GM21526 (cell line): ENCODE measurements around the gene MUC21.
"Not testable (repeated sequence)": the region's sequence is repeated elsewhere in the genome, so short reads cannot be mapped to it uniquely, and the experiment has no call there.

Experiments used
- ATAC-seq: cut with Tn5 transposase; IDR thresholded peaks from one replicate; pipeline ENCODE4 v1.9.1; 2021; ENCODE audit warnings: moderate library complexity; ENCODE audit not compliant: unreplicated experiment, low FRiP score

The MUC21 gene

DNA sequence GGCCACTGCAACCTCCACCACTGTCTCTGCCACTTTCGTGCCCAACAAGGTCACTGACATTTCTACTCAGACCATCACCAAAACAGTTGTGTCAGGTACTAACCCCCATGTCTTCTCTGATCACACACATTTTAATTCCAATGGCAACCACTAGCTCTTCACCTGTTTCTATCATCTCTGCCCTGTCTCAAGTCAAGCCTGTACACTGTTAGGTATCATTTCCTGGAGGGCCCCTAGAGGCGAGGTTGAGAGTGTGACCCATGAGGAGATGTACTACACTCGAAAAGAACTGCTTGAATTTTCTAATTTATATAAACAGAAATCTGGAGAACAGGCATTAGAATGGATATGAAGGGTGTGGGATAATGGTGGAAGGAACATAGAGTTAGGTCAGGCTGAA lies 17.4 kb upstream of the MUC21 start:
- no peak for ATAC-seq

DNA sequence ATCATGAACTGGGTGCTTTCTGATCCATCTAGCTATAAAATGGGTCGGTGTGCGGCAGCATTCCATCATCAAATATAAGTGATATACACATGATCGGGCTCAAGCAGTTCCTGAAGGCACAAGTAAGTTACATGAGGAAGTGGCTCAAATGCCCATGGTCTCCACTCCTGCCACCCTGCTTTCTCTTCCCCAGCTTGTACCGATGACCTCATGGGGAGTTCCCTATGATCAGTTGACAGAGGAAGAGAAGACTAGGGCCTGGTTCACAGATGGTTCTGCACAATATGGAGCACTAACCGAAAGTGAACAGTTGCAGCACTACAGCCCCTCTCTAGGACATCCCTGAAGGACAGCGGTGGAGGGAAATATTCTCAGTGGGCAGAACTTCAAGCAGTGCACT lies 14.3 kb upstream of the MUC21 start:
- not testable (repeated sequence) for ATAC-seq

DNA sequence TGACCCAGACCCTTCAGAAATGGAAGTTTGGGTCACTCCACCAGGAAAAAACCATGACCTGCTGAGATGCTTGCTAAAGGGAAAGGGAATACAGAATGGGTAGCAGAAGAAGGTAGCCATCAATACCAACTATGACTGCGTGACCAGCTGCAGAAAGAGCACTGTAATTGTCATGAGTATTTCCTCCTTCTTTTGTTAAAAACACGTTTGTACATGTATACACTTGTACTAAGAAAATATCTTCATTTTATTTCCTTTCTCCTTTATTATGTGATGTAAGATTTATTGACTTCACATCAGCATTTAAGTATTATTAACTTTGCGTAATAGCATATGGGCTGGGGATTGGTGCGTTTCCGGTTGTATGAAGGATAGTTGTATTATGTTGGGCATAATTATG lies 12.6 kb upstream of the MUC21 start:
- no peak for ATAC-seq

DNA sequence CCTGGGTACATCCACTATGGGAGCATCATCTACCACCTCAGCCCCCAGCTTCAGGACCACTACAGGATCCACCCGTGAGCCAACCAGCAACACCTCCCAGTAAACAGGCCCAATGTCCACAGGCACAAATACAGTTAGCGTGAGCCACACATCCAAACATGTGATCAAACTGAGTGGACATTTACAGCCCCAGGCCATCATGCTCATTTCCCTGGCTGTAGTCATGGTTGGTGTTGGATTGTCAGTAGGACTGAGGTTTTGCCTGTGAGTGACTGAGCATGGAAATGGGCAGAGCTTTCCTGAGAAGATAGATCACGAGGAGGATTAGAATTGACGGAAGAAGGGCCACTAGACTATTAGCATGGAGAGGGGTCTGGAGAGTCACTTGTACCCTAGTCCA lies 10.7 kb upstream of the MUC21 start:
- ATAC-seq, result no peak

GRCh38 chr6:30974490-30975252 lies 8.8 kb upstream of the MUC21 start:
- no peak for ATAC-seq

- no peak for ATAC-seq
These were observed 4.4 kb upstream of the MUC21 start for GRCh38 chr6:30979141-30979540.

GRCh38 chr6:30979690-30980089 lies 3.8 kb upstream of the MUC21 start:
- no peak for ATAC-seq

- ATAC-seq, result no peak
These were observed 1.4 kb upstream of the MUC21 start for GRCh38 chr6:30981942-30982772.

DNA sequence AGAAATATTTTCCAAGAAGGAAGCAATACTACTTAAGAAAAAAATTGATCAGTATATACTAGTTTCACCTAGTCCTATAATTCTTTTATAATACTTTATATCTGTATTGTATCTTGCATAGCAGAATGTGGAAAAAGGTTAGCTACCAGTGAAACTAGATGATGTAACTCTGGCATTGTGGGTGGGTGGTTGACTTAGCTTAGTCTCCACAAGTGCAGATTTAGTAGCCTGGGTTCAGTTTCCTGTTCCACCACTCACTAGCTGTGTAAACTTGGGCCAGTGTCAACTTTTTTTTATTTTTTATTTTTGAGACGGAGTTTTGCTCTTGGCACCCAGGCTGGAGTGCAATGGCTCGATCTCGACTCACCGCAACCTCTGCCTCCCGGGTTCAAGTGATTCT lies 2.0 kb downstream of the MUC21 start:
- ATAC-seq, result no peak

- ATAC-seq, result no peak
These were observed 3.8 kb downstream of the MUC21 start for GRCh38 chr6:30987304-30987703.

GRCh38 chr6:30988209-30988825 lies 4.8 kb downstream of the MUC21 start:
- ATAC-seq, result no peak

DNA sequence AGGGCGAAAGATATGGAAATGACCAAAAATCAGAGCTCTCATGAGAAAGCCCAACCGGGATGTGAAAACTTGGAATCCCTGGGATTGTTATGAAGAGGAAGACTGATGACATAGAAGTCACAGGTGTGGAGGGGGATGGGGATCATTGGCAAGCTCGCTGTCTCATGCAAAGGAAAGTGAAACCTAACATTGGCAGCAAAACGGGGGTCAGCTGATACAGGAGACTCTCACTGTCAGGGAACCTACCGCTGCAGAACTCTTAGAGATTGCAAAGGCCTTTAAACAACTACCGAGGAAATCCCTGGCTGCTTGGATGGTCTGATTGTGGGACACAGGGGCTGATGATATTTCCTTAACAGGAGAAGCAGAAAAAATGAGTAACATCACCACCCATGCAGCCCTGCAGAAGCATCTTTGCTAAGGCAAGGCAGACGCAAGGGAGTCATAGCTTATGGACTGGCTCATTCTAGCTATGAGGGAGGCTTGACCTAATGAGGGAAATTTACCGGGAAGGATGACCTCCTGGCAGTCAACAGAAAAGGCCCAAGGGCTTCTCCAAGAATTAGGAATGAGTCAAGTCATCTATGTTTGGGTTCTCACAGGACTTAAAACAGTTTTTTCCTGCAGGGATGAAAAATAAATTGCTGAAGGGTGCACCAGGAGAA lies 7.0 kb downstream of the MUC21 start:
- ATAC-seq, result no peak

DNA sequence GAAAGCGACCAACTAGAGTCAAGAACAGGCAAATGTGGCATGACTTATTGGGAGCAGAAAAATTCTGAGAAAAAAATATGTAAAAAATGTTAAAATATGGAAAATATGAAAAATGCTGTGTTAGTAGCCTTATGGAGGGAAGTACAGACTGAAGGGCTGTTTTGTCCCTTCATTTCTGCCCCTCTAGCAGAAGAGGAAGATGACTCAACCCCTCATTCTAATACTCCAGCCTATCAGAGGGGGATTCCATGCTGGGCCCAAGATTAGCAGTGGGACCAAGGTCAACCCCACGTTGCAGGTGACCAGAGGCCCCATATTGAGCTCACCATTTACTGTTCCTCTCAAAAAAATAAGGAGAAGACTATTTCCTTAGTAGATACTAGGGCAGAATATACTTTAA lies 8.4 kb downstream of the MUC21 start:
- ATAC-seq, result no peak

DNA sequence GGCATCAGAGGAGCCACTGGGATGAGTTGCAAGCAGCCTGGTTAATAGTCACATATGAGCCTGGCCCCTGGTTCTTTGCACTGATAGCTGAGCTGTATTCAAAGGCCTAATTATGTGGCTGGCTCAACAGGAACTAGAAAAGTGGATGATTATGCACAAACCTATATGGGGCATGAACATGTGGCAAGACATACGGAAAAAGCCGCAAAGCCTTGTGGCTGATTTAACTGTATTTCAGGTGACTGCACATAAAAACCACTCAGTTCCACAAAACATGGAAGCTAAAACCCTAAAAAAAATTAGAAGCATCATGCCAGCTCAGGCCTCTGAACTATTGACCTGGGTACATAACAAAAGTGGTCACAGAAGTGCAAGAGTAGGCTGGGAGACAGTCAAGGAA lies 13.8 kb downstream of the MUC21 start:
- no peak for ATAC-seq

GRCh38 chr6:30998785-30999184 lies 15.3 kb downstream of the MUC21 start:
- ATAC-seq, result no peak

DNA sequence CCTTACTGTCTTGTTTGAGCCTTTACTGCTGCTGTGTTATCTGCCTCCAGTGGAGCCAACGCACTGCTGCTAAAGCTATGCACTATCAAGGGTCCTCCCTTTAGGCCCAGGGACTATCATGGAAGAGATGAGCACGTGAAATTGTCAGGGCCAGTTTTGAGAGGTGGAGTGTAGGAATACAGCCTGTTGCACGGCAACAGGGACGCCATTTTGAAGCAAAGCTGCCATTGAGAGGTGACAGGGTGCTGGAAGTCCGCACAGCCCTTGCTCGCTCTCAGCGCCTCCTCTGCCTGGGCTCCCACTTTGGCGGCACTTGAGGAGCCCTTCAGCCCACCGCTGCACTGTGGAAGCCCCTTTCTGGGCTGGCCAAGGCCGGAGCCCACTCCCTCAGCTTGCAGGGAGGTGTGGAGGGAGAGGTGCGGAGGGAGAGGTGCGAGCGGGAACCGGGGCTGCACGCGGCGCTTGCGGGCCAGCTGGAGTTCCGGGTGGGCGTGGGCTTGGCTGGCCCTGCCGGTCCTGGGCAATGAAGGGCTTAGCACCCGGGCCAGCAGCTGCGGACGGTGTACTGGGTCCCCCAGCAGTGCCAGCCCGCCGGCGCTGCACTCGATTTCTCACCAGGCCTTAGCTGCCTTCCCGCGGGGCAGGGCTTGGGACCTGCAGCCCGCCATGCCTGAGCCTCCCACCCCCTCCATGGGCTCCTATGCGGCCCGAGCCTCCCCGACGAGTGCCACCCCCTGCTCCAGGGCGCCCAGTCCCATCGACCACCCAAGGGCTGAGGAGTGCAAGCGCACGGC lies 16.7 kb downstream of the MUC21 start:
- ATAC-seq, result not testable (repeated sequence)

DNA sequence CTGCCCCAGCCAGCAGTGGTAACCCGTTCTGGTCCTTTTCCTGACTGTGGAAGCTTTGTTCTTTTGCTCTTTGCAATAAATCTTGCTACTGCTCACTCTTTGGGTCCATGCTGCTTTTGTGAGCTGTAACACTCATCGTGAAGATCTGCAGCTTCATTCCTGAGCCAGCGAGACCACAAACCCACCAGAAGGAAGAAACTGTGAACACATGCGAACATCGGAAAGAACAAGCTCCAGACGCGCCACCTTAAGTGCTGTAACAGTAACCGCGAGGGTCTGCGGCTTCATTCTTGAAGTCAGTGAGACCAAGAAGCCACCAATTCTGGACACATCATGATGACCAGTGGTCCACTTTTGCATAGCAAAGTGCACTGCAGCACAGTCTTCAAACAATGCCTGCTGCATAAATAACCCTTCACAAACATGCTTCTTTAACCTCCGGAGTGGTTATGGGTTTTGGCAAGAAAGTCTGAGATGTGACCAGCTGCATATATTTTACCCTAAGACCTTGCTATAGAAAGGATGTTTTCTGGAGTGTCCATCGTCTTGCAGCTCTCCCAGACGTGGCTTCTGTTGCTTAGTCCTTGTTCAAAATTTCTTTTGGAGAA lies 17.9 kb downstream of the MUC21 start:
- ATAC-seq, result no peak

DNA sequence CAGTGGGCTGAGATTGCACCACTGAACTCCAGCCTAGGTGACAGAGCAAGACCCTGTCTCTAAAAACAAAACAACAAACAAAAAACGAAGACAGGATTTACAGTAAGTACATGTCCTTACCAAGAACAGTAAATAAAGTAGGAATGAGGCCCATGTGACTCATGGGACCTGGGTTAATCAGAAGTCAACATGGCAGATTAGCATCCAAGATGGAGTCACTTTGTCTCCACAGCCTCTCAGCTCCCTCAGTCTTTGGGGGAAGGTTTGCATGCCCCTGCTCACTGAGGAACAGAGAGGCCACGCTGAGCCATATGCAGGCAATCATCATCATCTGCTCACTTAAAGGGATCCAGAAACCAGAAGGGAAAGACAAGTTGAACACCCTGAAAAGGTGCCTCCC lies 19.0 kb downstream of the MUC21 start:
- no peak for ATAC-seq

GRCh38 chr6:31004794-31005193 lies 21.3 kb downstream of the MUC21 start:
- ATAC-seq, result no peak
